ENCODE measurements around the gene EIF2B2.

Gene EIF2B2

GRCh38 chr14:75023108-75023507, 20.4 kb downstream of the EIF2B2 start:
- TF ChIP-seq CTCF (IDR thresholded peaks at IDR 0.05; ENCODE audit: control insufficient read depth, extremely low read depth, insufficient read depth) = no peak
- no peak overlapping the region for H3K4me3 ChIP-seq (ENCODE audit: low read depth, low read length)
- no peak for DNase-seq (ENCODE audit: low read depth)

GRCh38 chr14:75025082-75025481, 22.4 kb downstream of the EIF2B2 start:
- DNase-seq (ENCODE audit: low read depth) = no peak
- no peak for TF ChIP-seq CTCF (IDR thresholded peaks at IDR 0.05; ENCODE audit: control insufficient read depth, extremely low read depth, insufficient read depth)
- H3K4me3 ChIP-seq (ENCODE audit: low read depth, low read length) = no peak overlapping the region

- H3K4me3 ChIP-seq (ENCODE audit: low read depth, low read length) = no peak overlapping the region
- no peak for DNase-seq (ENCODE audit: low read depth)
- TF ChIP-seq CTCF (IDR thresholded peaks at IDR 0.05; ENCODE audit: control insufficient read depth, extremely low read depth, insufficient read depth) = no peak
Observed at GRCh38 chr14:75025876-75026275, 23.2 kb downstream of the EIF2B2 start.

- H3K4me3 ChIP-seq (ENCODE audit: low read depth, low read length) = no peak overlapping the region
- TF ChIP-seq CTCF (IDR thresholded peaks at IDR 0.05; ENCODE audit: control insufficient read depth, extremely low read depth, insufficient read depth) = no peak
- DNase-seq (ENCODE audit: low read depth) = no peak
Observed at GRCh38 chr14:75030147-75030546, 27.4 kb downstream of the EIF2B2 start.

- DNase-seq (ENCODE audit: low read depth) = no peak
- no peak overlapping the region for H3K4me3 ChIP-seq (ENCODE audit: low read depth, low read length)
- TF ChIP-seq CTCF (IDR thresholded peaks at IDR 0.05; ENCODE audit: control insufficient read depth, extremely low read depth, insufficient read depth) = no peak
Observed at GRCh38 chr14:75032939-75033338, 30.2 kb downstream of the EIF2B2 start.

- no peak for TF ChIP-seq CTCF (IDR thresholded peaks at IDR 0.05; ENCODE audit: control insufficient read depth, extremely low read depth, insufficient read depth)
- H3K4me3 ChIP-seq (ENCODE audit: low read depth, low read length) = no peak overlapping the region
- DNase-seq (ENCODE audit: low read depth) = no peak
Observed at GRCh38 chr14:75040507-75040906, 37.8 kb downstream of the EIF2B2 start.

- no peak for DNase-seq (ENCODE audit: low read depth)
- TF ChIP-seq CTCF (IDR thresholded peaks at IDR 0.05; ENCODE audit: control insufficient read depth, extremely low read depth, insufficient read depth) = no peak
Observed at GRCh38 chr14:75040959-75041358, 38.2 kb downstream of the EIF2B2 start.

More at GRCh38 chr14:75040959-75041358, 38.2 kb downstream of the EIF2B2 start:
- H3K4me3 ChIP-seq (ENCODE audit: low read depth, low read length) = no peak overlapping the region
